ENCODE data around the gene GCK. TPM values are rescaled to one million over a fixed set of nuclear protein-coding genes. Genes with fewer than 3 reads are reported as not detected.

GCK gene
- total RNA-seq, 1 donor from 2014 or later: 0.47 TPM

DNA sequence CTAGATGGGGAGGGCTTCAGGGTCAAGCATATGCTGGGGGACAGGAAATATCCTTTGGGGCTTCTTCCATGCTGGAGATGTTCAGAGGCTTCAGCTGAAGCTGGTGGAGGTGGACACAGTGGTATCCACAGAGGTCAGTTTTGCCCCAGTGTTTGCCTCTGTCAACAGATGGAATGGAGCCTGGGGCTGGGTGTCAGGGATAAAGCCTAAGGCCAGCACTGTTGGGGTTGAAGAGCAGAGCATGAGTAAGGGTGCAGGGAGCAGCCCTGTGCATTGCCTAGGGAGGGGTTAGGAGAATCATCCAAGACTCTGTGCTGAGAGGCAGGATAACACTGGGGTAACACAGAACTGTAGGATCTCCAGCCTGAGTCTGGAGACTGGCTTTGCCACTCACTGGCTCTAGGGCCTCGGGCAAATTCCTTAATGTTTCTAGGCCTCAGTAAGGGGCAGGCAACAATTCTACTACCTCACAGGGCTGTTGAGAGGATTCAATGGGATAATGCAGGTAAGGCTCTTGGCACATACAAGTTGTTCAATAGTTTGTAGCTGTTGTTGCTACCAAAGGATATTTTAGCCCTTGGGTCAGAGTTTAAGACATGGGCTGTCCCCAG lies 26.3 kb downstream of the GCK start:
- Histone ChIP-seq H3K27me3 (ENCODE audit: low read depth) (no peaks in the 10 kb centered on the region), H3K27ac (no peak overlapping the region), H3K9me3 (no peaks in the 10 kb centered on the region), H3K36me3 (no peaks in the 10 kb centered on the region), H3K4me3 (no peak overlapping the region), H3K4me1 (no peaks in the 10 kb centered on the region)
- TF ChIP-seq, protein P1, sequence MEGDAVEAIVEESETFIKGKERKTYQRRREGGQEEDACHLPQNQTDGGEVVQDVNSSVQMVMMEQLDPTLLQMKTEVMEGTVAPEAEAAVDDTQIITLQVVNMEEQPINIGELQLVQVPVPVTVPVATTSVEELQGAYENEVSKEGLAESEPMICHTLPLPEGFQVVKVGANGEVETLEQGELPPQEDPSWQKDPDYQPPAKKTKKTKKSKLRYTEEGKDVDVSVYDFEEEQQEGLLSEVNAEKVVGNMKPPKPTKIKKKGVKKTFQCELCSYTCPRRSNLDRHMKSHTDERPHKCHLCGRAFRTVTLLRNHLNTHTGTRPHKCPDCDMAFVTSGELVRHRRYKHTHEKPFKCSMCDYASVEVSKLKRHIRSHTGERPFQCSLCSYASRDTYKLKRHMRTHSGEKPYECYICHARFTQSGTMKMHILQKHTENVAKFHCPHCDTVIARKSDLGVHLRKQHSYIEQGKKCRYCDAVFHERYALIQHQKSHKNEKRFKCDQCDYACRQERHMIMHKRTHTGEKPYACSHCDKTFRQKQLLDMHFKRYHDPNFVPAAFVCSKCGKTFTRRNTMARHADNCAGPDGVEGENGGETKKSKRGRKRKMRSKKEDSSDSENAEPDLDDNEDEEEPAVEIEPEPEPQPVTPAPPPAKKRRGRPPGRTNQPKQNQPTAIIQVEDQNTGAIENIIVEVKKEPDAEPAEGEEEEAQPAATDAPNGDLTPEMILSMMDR (IDR thresholded peaks at IDR 0.05): no peak
- no peak for DNase-seq
- no peak for ATAC-seq
- intact Hi-C loops (cut with DNase I): no loop called here

GRCh38 chr7:44162179-44162578 lies 27.1 kb downstream of the GCK start:
- DNase-seq (peak; percentile 70), ATAC-seq (peak; percentile 64 to 80)

GRCh38 chr7:44161371-44161770 lies 27.9 kb downstream of the GCK start:
- no peaks in the 10 kb centered on the region for H3K4me1 ChIP-seq
- intact Hi-C loops (cut with DNase I): no loop called here
- DNase-seq: no peak

More at GRCh38 chr7:44162179-44162578, 27.1 kb downstream of the GCK start:
- intact Hi-C loops (cut with DNase I): no loop called here
- no peaks in the 10 kb centered on the region for H3K4me1 ChIP-seq
- H3K27me3 ChIP-seq (ENCODE audit: low read depth): no peaks in the 10 kb centered on the region
- H3K36me3 ChIP-seq: no peaks in the 10 kb centered on the region
- TF ChIP-seq, protein P1 (IDR thresholded peaks at IDR 0.05): no peak
- H3K9me3 ChIP-seq: no peaks in the 10 kb centered on the region
- H3K27ac ChIP-seq: no peak overlapping the region
- H3K4me3 ChIP-seq: no peak overlapping the region

GRCh38 chr7:44159824-44160630 lies 29.2 kb downstream of the GCK start:
- peak in 1 of 2 donors; percentile 40 for ATAC-seq
- H3K9me3 ChIP-seq: no peaks in the 10 kb centered on the region
- H3K27me3 ChIP-seq (ENCODE audit: low read depth): no peaks in the 10 kb centered on the region
- H3K27ac ChIP-seq: no peak overlapping the region
- no peaks in the 10 kb centered on the region for H3K4me1 ChIP-seq
- no peak for DNase-seq
- no peak overlapping the region for H3K4me3 ChIP-seq
- intact Hi-C loops (cut with DNase I): no loop called here
- TF ChIP-seq, protein P1 (IDR thresholded peaks at IDR 0.05): no peak
- no peaks in the 10 kb centered on the region for H3K36me3 ChIP-seq

More at GRCh38 chr7:44161371-44161770, 27.9 kb downstream of the GCK start:
- no peak overlapping the region for H3K4me3 ChIP-seq
- no peak for ATAC-seq
- no peaks in the 10 kb centered on the region for H3K36me3 ChIP-seq
- no peak overlapping the region for H3K27ac ChIP-seq
- H3K27me3 ChIP-seq (ENCODE audit: low read depth): no peaks in the 10 kb centered on the region
- TF ChIP-seq, protein P1 (IDR thresholded peaks at IDR 0.05): no peak
- H3K9me3 ChIP-seq: no peaks in the 10 kb centered on the region

GRCh38 chr7:44158873-44159631 lies 30.2 kb downstream of the GCK start:
- no peak overlapping the region for H3K4me3 ChIP-seq
- H3K4me1 ChIP-seq: no peaks in the 10 kb centered on the region
- ATAC-seq (no peak), DNase-seq (no peak)
- no peaks in the 10 kb centered on the region for H3K9me3 ChIP-seq
- TF ChIP-seq, protein P1 (IDR thresholded peaks at IDR 0.05): no peak
- no peak overlapping the region for H3K27ac ChIP-seq
- intact Hi-C loops (cut with DNase I): no loop called here
- H3K27me3 ChIP-seq (ENCODE audit: low read depth): no peaks in the 10 kb centered on the region
- H3K36me3 ChIP-seq: no peaks in the 10 kb centered on the region

Data from lower lobe of right lung (tissue), 2 donors.